Liver (tissue), 9 donors: ENCODE measurements around the gene L3MBTL1. TPM values are rescaled to one million over a fixed set of nuclear protein-coding genes. Genes with fewer than 3 reads are reported as not detected.

Source experiments
- DNase-seq: peaks from one replicate; pipeline ENCODE4 v3.0.0-alpha.2; 2017; ENCODE audit warnings: low spot score
- H3K27ac ChIP-seq, 2 donors: one replicate each; pipeline ENCODE4 v1.7.0; 2013; ENCODE audit warnings: inconsistent platforms in 2 of 2, low read length in 2 of 2, control low read depth in 1 of 2, low read depth in 1 of 2, mild to moderate bottlenecking in 1 of 2
- H3K27me3 ChIP-seq, 4 donors: one replicate each; pipeline versions ENCODE4 v1.6.1 to v1.7.0; 2013; ENCODE audit warnings: low read length in 3 of 4, inconsistent platforms in 1 of 4, mild to moderate bottlenecking in 1 of 4, moderate library complexity in 1 of 4; ENCODE audit not compliant: control insufficient read depth in 4 of 4, insufficient read depth in 4 of 4
- H3K36me3 ChIP-seq, 4 donors: one replicate each; pipeline versions ENCODE4 v1.6.1 to v1.7.0; 2013; ENCODE audit warnings: low read length in 3 of 4, mild to moderate bottlenecking in 3 of 4, low read depth in 1 of 4, moderate library complexity in 1 of 4; ENCODE audit not compliant: control insufficient read depth in 4 of 4, insufficient read depth in 3 of 4
- H3K4me1 ChIP-seq, 4 donors: one replicate each; pipeline versions ENCODE4 v1.6.1 to v1.7.0; 2013; ENCODE audit warnings: low read length in 3 of 4, mild to moderate bottlenecking in 3 of 4, moderate library complexity in 1 of 4; ENCODE audit not compliant: control insufficient read depth in 4 of 4, insufficient read depth in 4 of 4
- H3K4me3 ChIP-seq, 3 donors: one replicate each; pipeline versions ENCODE4 v1.6.1 to v1.7.0; 2013; ENCODE audit warnings: low read length in 3 of 3, control low read depth in 1 of 3, low read depth in 1 of 3, mild to moderate bottlenecking in 1 of 3
- H3K9ac ChIP-seq, 2 donors: one replicate each; pipeline ENCODE4 v1.7.0; 2013; ENCODE audit warnings: low read length in 2 of 2, mild to moderate bottlenecking in 2 of 2, moderate library complexity in 2 of 2, control low read depth in 1 of 2, low read depth in 1 of 2
- H3K9me3 ChIP-seq, 4 donors: one replicate each; pipeline versions ENCODE4 v1.6.1 to v1.7.0; 2013; ENCODE audit warnings: low read length in 3 of 4; ENCODE audit not compliant: control insufficient read depth in 4 of 4
- ATF3 ChIP-seq: IDR thresholded peaks from 2 replicates; pipeline ENCODE4 v1.6.1; 2016; ENCODE audit warnings: antibody characterized with exemption
- CTCF ChIP-seq: fragments of 150-350 bp; IDR thresholded peaks from 2 replicates; pipeline ENCODE4 v1.5.1; 2017; ENCODE audit warnings: improper control_type of control experiment, low read depth, low read length; ENCODE audit not compliant: missing input control
- EGR1 ChIP-seq, 2 donors: IDR thresholded peaks; 2 replicates each; pipeline ENCODE4 v1.6.1; 2016 to 2018; ENCODE audit warnings: antibody characterized with exemption in 2 of 2, low read depth in 2 of 2
- FOXA1 ChIP-seq: IDR thresholded peaks from 2 replicates; pipeline ENCODE4 v1.6.1; 2016; ENCODE audit warnings: antibody characterized with exemption
- GABPA ChIP-seq, 2 donors: IDR thresholded peaks in 1 of 2; conservative IDR thresholded peaks in 1 of 2; 2 replicates each; pipeline ENCODE4 v1.6.1; 2016; ENCODE audit warnings: antibody characterized with exemption in 2 of 2, mild to moderate bottlenecking in 1 of 2, moderate library complexity in 1 of 2
- HNF4A ChIP-seq, 2 donors: conservative IDR thresholded peaks; 2 replicates each; pipeline ENCODE4 v1.6.1; 2016; ENCODE audit warnings: antibody characterized with exemption in 2 of 2, mild to moderate bottlenecking in 2 of 2
- JUND ChIP-seq, 2 donors: IDR thresholded peaks; 2 replicates each; pipeline ENCODE4 v1.6.1; 2016; ENCODE audit warnings: antibody characterized with exemption in 2 of 2
- MAX ChIP-seq: IDR thresholded peaks from 2 replicates; pipeline ENCODE4 v1.6.1; 2016; ENCODE audit warnings: antibody characterized with exemption
- NR2F2 ChIP-seq: IDR thresholded peaks from 2 replicates; pipeline ENCODE4 v1.6.1; 2016; ENCODE audit warnings: antibody characterized with exemption
- RAD21 ChIP-seq, 2 donors: IDR thresholded peaks; 2 replicates each; pipeline ENCODE4 v1.6.1; 2016; ENCODE audit warnings: antibody characterized with exemption in 2 of 2, mild to moderate bottlenecking in 2 of 2
- REST ChIP-seq: IDR thresholded peaks from 2 replicates; pipeline ENCODE4 v1.6.1; 2016; ENCODE audit warnings: antibody characterized with exemption, mild to moderate bottlenecking
- RXRA ChIP-seq, 2 donors: IDR thresholded peaks; 2 replicates each; pipeline ENCODE4 v1.6.1; 2017 to 2018; ENCODE audit warnings: antibody characterized with exemption in 2 of 2, mild to moderate bottlenecking in 1 of 2
- SP1 ChIP-seq: IDR thresholded peaks from 2 replicates; pipeline ENCODE4 v1.6.1; 2018; ENCODE audit warnings: antibody characterized with exemption, mild to moderate bottlenecking
- TAF1 ChIP-seq: conservative IDR thresholded peaks from 2 replicates; pipeline ENCODE4 v1.6.1; 2016; ENCODE audit warnings: antibody characterized with exemption, mild to moderate bottlenecking
- YY1 ChIP-seq: IDR thresholded peaks from 2 replicates; pipeline ENCODE4 v1.6.1; 2016; ENCODE audit warnings: antibody characterized with exemption, mild to moderate bottlenecking
- ZBTB33 ChIP-seq: IDR thresholded peaks from 2 replicates; pipeline ENCODE4 v1.6.1; 2016; ENCODE audit warnings: antibody characterized with exemption
- WGBS: extraction: QIAGEN DNeasy Blood & Tissue Kit; methylation state at CpG from one replicate; pipeline ENCODE4 v1.1.7; 2013; 5-methylcytosine and 5-hydroxymethylcytosine counted together
- polyA plus RNA-seq, 2 donors: library from polyadenylated mRNA; stranded (reverse) in 1 of 2; unstranded in 1 of 2; fragments of 200-250 nt in 1 of 2; fragments of >200 nt in 1 of 2; fragmentation: Nextera tagmentation in 1 of 2; extraction: Ambion mirVana in 1 of 2; gene quantifications; one replicate each; pipeline versions ENCODE4 v1.2.1 to v1.2.3, GENCODE V29; 2013 to 2015
- total RNA-seq, 2 donors: library from RNA; depleted of rRNA; stranded (reverse); fragments of >200 nt; gene quantifications; one replicate each; pipeline ENCODE4 v1.2.3, GENCODE V29; 2014
- donor health status: healthy.
- donor health status: healthy.
- donor health status: healthy.
- donor health status: healthy.
- donor health status: healthy.

L3MBTL1 gene
- total and polyA plus RNA-seq, 4 donors = 0.45 to 5.6 (median 2.0) TPM

GRCh38 chr20:43563429-43563828 is 55.9 kb downstream of the L3MBTL1 start:
- 29% methylated on average over 3 of the region's 3 CpGs for whole genome bisulfite sequencing
- Histone ChIP-seq H3K27me3 (no peaks in the 10 kb centered on the region), H3K9ac (no peak overlapping the region), H3K4me1 (peaks cover 3 to 22% (median 12%) of the 10 kb centered on the region in 4 donors), H3K27ac (no peak overlapping the region), H3K4me3 (no peak overlapping the region), H3K36me3 (peaks cover 7 to 33% (median 18%) of the 10 kb centered on the region in 4 donors), H3K9me3 (no peaks in the 10 kb centered on the region)
- TF ChIP-seq RAD21 (IDR thresholded peaks at IDR 0.05) (peak in 1 of 2 donors; percentile 31), REST (no peak)
- no peak for DNase-seq

- H3K27me3 ChIP-seq = no peaks in the 10 kb centered on the region
- H3K27ac ChIP-seq = no peak overlapping the region
- whole genome bisulfite sequencing = 98% methylated on average over 7 of the region's 7 CpGs
- no peaks in the 10 kb centered on the region for H3K9me3 ChIP-seq
- no peak for DNase-seq
- peaks cover 10 to 38% (median 20%) of the 10 kb centered on the region in 4 donors for H3K36me3 ChIP-seq
- peaks cover 3 to 20% (median 11%) of the 10 kb centered on the region in 4 donors for H3K4me1 ChIP-seq
- no peak overlapping the region for H3K4me3 ChIP-seq
- TF ChIP-seq TAF1 (no peak), ATF3 (no peak), NR2F2 (no peak), EGR1 (IDR thresholded peaks at IDR 0.05; ENCODE audit: low read depth in 2 of 2) (no peak), SP1 (no peak), HNF4A (conservative IDR thresholded peaks at IDR 0.05) (no peak), ZBTB33 (no peak), CTCF (no peak), GABPA (IDR thresholded peaks at IDR 0.05 in 1 of 2, conservative IDR thresholded peaks at IDR 0.05 in 1 of 2) (no peak), RAD21 (IDR thresholded peaks at IDR 0.05) (no peak), JUND (IDR thresholded peaks at IDR 0.05) (no peak), REST (no peak), FOXA1 (no peak), RXRA (IDR thresholded peaks at IDR 0.05) (no peak), YY1 (no peak), MAX (no peak)
- no peak overlapping the region for H3K9ac ChIP-seq
Measured at GRCh38 chr20:43563991-43564390, 56.5 kb downstream of the L3MBTL1 start.
